ENCODE results near the gene SPTLC3.

Gene SPTLC3

GRCh38 chr20:13205425-13205824, 196.7 kb downstream of the SPTLC3 start:
- DNase-seq, result no peak

- DNase-seq, result no peak
Measured at GRCh38 chr20:13205848-13206434, 197.2 kb downstream of the SPTLC3 start.

- no peak for DNase-seq
Measured at GRCh38 chr20:13207016-13207415, 198.2 kb downstream of the SPTLC3 start.

GRCh38 chr20:13211956-13212618, 203.3 kb downstream of the SPTLC3 start:
- no peak for DNase-seq

- DNase-seq, result no peak
Measured at GRCh38 chr20:13212750-13213149, 204.0 kb downstream of the SPTLC3 start.

GRCh38 chr20:13213335-13213734, 204.6 kb downstream of the SPTLC3 start:
- DNase-seq, result no peak

GRCh38 chr20:13216533-13216932, 207.8 kb downstream of the SPTLC3 start:
- DNase-seq, result no peak
